HG03095 (cell line): ENCODE data around the gene TMEM151A.

Experiments used
- ATAC-seq: cut with Tn5 transposase; IDR thresholded peaks from one replicate; pipeline ENCODE4 v1.9.1; 2021; ENCODE audit warnings: moderate library complexity; ENCODE audit not compliant: unreplicated experiment

Gene TMEM151A

GRCh38 chr11:66282468-66283455, 8.9 kb upstream of the TMEM151A start:
- ATAC-seq, result peak; percentile 73

GRCh38 chr11:66283461-66284105, 8.1 kb upstream of the TMEM151A start:
- no peak for ATAC-seq

GRCh38 chr11:66284526-66285078, 7.1 kb upstream of the TMEM151A start:
- ATAC-seq, result no peak

- ATAC-seq, result no peak
Observed at GRCh38 chr11:66285250-66285947, 6.3 kb upstream of the TMEM151A start.

- ATAC-seq, result no peak
Observed at GRCh38 chr11:66286699-66287098, 5.0 kb upstream of the TMEM151A start.

GRCh38 chr11:66287211-66287888, 4.3 kb upstream of the TMEM151A start:
- no peak for ATAC-seq

GRCh38 chr11:66287889-66288670, 3.6 kb upstream of the TMEM151A start:
- no peak for ATAC-seq

- peak; percentile 84 for ATAC-seq
Observed at GRCh38 chr11:66288671-66289547, 2.8 kb upstream of the TMEM151A start, which contains the start of gene YIF1A. YIF1A (minus strand) TSS chr11:66289143; CDS start chr11:66288985, 158 bp downstream.

- ATAC-seq, result peak; percentile 26
Observed at GRCh38 chr11:66289548-66290329, 2.0 kb upstream of the TMEM151A start.

GRCh38 chr11:66290330-66290621, 1.4 kb upstream of the TMEM151A start:
- ATAC-seq, result no peak

GRCh38 chr11:66291303-66291705, 390 bp upstream of the TMEM151A start:
- no peak for ATAC-seq

GRCh38 chr11:66292543-66293332, 1.0 kb downstream of the TMEM151A start:
- ATAC-seq, result no peak

- no peak for ATAC-seq
Observed at GRCh38 chr11:66293352-66293751, 1.7 kb downstream of the TMEM151A start.

- ATAC-seq, result no peak
Observed at GRCh38 chr11:66293777-66294625, 2.3 kb downstream of the TMEM151A start.

- no peak for ATAC-seq
Observed at GRCh38 chr11:66294626-66295620, 3.2 kb downstream of the TMEM151A start.
